ENCODE data around the gene PNMA8A.
"Not testable (repeated sequence)": the region's sequence is repeated elsewhere in the genome, so short reads cannot be mapped to it uniquely, and the experiment has no call there.

PNMA8A gene

DNA sequence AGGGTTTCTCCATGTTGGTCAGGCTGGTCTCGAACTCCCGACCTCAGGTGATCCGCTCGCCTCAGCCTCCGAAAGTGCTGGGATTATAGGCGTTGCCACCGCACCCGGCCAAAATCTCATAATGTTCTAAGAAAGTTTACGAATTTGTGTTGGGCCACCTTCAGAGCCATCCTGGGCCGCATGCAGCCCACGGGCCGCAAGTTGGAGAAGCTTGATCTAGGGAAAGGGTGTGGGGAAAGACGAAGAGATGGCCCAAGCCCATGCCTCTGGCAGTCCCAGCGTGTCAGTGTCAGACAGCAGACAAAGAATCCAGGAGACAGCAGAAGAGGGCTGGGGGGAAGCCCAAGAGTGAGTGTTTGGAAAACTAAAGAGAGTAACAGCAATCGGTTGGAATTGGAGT lies 25.3 kb downstream of the PNMA8A start:
- DNase-seq (ENCODE audit: extremely low read depth, low read depth): no peak
- TF ChIP-seq, protein P1, sequence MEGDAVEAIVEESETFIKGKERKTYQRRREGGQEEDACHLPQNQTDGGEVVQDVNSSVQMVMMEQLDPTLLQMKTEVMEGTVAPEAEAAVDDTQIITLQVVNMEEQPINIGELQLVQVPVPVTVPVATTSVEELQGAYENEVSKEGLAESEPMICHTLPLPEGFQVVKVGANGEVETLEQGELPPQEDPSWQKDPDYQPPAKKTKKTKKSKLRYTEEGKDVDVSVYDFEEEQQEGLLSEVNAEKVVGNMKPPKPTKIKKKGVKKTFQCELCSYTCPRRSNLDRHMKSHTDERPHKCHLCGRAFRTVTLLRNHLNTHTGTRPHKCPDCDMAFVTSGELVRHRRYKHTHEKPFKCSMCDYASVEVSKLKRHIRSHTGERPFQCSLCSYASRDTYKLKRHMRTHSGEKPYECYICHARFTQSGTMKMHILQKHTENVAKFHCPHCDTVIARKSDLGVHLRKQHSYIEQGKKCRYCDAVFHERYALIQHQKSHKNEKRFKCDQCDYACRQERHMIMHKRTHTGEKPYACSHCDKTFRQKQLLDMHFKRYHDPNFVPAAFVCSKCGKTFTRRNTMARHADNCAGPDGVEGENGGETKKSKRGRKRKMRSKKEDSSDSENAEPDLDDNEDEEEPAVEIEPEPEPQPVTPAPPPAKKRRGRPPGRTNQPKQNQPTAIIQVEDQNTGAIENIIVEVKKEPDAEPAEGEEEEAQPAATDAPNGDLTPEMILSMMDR (IDR thresholded peaks at IDR 0.05; ENCODE audit: low read depth, low read length): no peak

DNA sequence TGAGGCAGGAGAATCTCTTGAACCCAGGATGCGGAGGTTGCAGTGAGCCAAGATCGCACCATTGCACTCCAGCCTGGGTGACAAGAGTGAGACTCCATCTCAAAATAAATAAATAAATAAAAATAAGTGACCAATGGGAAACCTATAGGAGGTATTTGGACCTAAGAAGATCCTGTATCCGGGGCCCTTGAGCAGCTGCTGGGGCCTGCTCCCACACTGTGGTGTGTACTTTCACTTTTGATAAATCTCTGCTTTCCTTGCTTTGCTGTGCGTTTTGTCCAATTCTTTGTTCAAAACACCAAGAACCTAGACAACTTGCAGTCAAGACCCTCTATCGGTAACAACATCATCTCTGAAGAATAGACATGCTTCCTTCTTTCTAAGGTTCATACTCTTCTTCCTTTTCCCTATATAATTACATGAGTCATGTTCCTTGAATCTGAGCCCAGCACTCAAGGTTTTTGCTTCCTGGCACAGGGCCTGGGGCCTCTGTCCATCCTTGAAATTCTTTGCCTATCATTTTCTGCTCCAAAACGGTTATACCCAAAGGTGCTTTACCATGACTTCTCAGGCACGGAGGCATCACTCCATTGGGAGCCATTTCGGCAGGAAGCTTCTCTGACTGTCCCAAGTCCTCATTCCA lies 28.4 kb downstream of the PNMA8A start:
- TF ChIP-seq, protein P1 (IDR thresholded peaks at IDR 0.05; ENCODE audit: low read depth, low read length): no peak
- DNase-seq (ENCODE audit: extremely low read depth, low read depth): peak; percentile 34

DNA sequence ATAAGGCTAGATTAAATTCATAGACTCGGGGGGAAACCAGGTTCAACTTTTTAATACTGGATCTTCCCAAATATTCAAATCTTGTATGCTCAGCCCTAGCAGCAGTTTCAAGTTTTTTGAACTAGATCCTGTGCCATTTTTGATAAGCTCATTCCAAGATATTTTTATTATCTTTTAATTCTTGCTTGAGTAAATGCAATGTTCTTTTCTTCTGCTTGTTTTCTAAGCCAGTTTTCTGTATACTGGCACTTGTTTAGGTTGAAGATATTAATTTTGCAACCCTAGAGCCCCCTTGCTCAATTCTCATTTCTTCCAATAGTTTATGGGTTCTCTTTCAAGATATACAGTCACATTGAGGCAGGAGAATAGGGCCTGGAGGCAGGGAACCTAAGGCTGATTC lies 29.5 kb downstream of the PNMA8A start:
- DNase-seq (ENCODE audit: extremely low read depth, low read depth): no peak
- TF ChIP-seq, protein P1 (IDR thresholded peaks at IDR 0.05; ENCODE audit: low read depth, low read length): no peak

DNA sequence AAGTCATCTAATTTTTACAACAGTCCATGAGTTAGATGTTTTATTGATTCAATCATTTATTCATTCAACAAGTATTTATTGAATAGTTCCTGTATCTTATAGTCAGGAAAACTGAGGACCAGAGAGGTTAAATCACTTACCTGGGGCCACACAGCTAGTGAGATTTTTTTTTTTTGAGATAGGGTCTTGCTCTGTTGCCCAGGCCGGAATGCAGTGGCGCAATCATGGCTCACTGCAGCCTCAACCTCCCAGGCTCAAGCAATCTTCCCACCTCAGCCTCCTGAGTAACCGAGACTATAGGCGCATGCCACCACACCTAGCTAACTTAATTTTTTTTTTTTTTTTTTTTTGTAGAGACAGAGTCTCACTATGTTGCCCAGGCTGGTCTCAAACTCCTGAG lies 35.7 kb downstream of the PNMA8A start:
- DNase-seq (ENCODE audit: extremely low read depth, low read depth): not testable (repeated sequence)

DNA sequence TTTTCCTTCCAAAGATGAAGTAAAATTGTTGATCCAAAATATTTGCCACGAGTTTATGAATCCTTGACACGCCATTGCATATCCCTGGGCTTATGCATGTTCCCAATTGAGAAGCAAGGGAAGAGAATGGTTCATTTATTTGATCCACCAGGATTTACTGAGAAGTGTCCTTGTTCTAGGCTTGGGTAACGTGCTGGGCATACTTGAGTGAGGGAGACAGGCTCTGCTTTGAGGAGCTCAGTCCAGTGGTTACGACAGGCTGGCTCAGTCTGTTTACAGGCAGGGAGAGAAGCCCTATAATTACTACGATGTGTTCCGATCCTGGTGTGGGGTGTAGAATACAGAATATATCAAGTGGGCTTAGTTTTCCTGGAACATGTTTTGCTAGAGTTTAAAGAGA lies 36.4 kb downstream of the PNMA8A start:
- DNase-seq (ENCODE audit: extremely low read depth, low read depth): no peak
- TF ChIP-seq, protein P1 (IDR thresholded peaks at IDR 0.05; ENCODE audit: low read depth, low read length): no peak

DNA sequence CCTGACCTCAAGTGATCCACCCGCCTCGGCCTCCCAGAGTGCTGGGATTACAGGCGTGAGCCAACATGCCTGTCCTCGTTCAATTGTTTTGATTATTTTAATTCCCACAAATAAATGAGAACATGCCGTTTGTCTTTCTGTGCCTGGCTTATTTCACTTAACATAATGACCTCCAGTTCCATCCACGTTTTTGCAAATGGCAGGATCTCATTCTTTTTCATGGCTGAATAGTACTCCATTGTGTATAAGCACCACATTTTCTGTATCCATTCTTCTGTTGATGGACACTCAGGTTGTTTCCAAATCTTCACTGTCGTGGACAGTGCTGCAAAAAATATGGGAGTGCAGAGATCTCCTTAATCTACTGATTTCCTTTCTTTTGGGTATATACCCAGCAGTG lies 37.9 kb downstream of the PNMA8A start:
- not testable (repeated sequence) for DNase-seq (ENCODE audit: extremely low read depth, low read depth)

DNA sequence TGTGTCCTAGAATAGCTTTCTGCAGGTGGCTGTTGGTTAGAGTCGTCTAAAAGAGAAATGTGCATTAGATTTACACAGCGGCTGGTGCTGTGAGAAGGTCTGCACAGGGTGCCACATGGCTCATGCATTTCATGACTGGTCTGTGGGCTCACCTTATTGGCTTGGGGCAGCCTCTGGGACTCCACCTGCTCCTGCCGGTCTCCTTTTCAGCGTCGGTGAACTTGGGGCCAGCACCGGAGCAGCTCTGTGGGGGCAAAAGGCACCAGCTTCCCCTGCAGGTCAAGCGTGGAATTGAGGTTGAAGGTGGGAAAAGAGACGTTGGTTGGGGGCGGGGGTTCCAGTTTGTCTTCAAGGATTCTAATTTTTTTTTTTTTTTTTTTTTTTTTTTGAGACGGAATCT lies 39.5 kb downstream of the PNMA8A start:
- no peak for DNase-seq (ENCODE audit: extremely low read depth, low read depth)

DNA sequence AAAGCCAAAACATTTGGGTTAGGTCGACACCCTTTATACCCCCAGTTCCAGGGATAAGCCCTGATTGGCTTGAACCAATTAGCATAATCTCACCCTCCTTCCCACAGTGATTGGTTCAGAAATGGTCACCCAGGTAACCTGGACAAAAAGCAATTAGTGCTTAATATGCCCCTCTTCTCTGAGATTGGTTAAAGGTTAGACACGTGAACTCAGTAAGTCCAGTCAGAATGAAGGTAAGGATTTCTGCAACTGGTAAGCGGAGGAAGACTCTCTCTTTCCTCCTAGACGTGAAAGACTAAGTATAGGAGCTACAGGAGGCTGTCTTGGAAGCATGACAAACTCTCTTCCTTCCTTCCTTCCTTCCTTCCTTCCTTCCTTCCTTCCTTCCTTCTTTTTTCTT lies 41.4 kb downstream of the PNMA8A start:
- TF ChIP-seq, protein P1 (IDR thresholded peaks at IDR 0.05; ENCODE audit: low read depth, low read length): no peak

More for the DNA sequence above, 39.5 kb downstream of the PNMA8A start:
- TF ChIP-seq, protein P1 (IDR thresholded peaks at IDR 0.05; ENCODE audit: low read depth, low read length): no peak

More for the DNA sequence above, 41.4 kb downstream of the PNMA8A start:
- no peak for DNase-seq (ENCODE audit: extremely low read depth, low read depth)

Data from AG09319 (cell line).